ENCODE results near the gene NKX2-4. TPM values are rescaled to one million over a fixed set of nuclear protein-coding genes. Genes with fewer than 3 reads are reported as not detected.
A peak's percentile ranks its signal among the peaks of the same experiment; 100 is the strongest.

Gene NKX2-4
- total RNA-seq, 1 donor = not detected

DNA sequence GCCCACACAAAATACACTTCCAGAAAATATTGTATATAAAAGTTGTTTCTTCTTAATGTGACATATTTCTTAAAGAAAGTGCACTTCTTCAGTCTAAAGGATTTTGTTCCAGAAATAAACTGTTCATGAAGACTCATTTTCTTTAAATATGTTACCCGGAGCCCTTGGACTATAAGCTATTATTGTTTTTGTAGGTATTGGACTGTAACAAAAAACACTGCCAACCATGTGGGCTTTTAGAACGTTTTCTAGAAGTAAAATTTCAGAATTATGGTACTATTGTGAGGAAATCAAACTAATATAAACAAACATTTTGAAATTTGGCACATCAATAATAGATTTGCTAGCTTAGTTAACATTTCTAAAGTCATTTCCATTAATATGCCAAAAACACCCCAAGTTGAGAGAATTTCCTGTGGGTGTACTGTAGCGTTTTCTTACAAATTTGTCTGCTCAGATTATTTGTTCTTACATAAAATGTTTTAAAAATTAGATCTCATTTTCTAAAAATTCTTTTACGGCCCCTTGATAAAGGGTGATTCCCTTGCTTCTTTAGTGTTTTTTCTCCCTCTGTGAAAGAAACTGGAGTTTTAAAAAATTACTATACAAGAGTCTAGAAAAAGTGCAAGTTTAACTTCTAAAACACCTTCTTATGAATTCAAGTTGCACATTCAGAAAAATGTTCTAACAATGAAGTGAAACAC is 3.4 kb downstream of the NKX2-4 start:
- peak; percentile 81 for DNase-seq (ENCODE audit: insufficient read length, low spot score, missing footprints)
- Histone ChIP-seq H3K36me3 (ENCODE audit: insufficient read depth, low read length) (peaks cover 10% of the 10 kb centered on the region), H3K27ac (ENCODE audit: low read depth, low read length) (no peak overlapping the region), H3K27me3 (ENCODE audit: insufficient read depth, low read length) (peaks cover 78% of the 10 kb centered on the region), H3K4me2 (ENCODE audit: insufficient read depth, low read length) (no peak overlapping the region), H3K4me1 (ENCODE audit: insufficient read depth, low read length) (no peaks in the 10 kb centered on the region), H2AFZ (ENCODE audit: low read length) (no peak overlapping the region), H4K20me1 (ENCODE audit: insufficient read depth, low read length) (peaks cover 6% of the 10 kb centered on the region), H3K79me2 (ENCODE audit: insufficient read depth, low read length) (no peaks in the 10 kb centered on the region), H3K4me3 (ENCODE audit: insufficient read depth, low read length) (no peak overlapping the region), H3K9me3 (ENCODE audit: low read depth, low read length) (no peaks in the 10 kb centered on the region)
- TF ChIP-seq, protein P1, sequence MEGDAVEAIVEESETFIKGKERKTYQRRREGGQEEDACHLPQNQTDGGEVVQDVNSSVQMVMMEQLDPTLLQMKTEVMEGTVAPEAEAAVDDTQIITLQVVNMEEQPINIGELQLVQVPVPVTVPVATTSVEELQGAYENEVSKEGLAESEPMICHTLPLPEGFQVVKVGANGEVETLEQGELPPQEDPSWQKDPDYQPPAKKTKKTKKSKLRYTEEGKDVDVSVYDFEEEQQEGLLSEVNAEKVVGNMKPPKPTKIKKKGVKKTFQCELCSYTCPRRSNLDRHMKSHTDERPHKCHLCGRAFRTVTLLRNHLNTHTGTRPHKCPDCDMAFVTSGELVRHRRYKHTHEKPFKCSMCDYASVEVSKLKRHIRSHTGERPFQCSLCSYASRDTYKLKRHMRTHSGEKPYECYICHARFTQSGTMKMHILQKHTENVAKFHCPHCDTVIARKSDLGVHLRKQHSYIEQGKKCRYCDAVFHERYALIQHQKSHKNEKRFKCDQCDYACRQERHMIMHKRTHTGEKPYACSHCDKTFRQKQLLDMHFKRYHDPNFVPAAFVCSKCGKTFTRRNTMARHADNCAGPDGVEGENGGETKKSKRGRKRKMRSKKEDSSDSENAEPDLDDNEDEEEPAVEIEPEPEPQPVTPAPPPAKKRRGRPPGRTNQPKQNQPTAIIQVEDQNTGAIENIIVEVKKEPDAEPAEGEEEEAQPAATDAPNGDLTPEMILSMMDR (IDR thresholded peaks at IDR 0.05; ENCODE audit: extremely low read depth, low read depth, low read length) = no peak

DNA sequence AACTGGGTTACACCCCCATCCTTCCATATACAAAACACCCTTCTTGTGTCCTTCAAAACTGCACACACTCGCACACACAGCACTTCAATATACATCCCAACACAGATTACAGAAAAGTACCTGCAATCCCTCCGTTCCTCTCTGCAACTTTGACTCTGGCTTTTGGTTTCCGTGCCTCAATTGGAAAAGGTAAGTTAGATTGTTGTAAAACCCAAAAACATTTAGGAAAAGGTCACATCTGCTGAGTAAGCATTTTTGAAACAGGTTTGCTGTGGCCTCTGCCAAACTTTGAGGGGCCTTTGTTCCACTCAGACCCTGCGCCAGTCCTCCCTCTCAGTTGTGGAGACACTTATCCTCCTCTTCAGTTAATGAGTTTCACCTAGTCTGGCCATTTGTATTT is 4.2 kb downstream of the NKX2-4 start:
- DNase-seq (ENCODE audit: insufficient read length, low spot score, missing footprints) = peak; percentile 67
- no peak overlapping the region for H3K4me3 ChIP-seq (ENCODE audit: insufficient read depth, low read length)
- peaks cover 6% of the 10 kb centered on the region for H4K20me1 ChIP-seq (ENCODE audit: insufficient read depth, low read length)
- H3K4me1 ChIP-seq (ENCODE audit: insufficient read depth, low read length) = no peaks in the 10 kb centered on the region
- no peak overlapping the region for H3K4me2 ChIP-seq (ENCODE audit: insufficient read depth, low read length)
- H3K9me3 ChIP-seq (ENCODE audit: low read depth, low read length) = no peaks in the 10 kb centered on the region
- no peak overlapping the region for H2AFZ ChIP-seq (ENCODE audit: low read length)
- peaks cover 13% of the 10 kb centered on the region for H3K36me3 ChIP-seq (ENCODE audit: insufficient read depth, low read length)
- TF ChIP-seq, protein P1 (IDR thresholded peaks at IDR 0.05; ENCODE audit: extremely low read depth, low read depth, low read length) = no peak
- peaks cover 70% of the 10 kb centered on the region for H3K27me3 ChIP-seq (ENCODE audit: insufficient read depth, low read length)
- no peak overlapping the region for H3K27ac ChIP-seq (ENCODE audit: low read depth, low read length)
- H3K79me2 ChIP-seq (ENCODE audit: insufficient read depth, low read length) = no peaks in the 10 kb centered on the region

DNA sequence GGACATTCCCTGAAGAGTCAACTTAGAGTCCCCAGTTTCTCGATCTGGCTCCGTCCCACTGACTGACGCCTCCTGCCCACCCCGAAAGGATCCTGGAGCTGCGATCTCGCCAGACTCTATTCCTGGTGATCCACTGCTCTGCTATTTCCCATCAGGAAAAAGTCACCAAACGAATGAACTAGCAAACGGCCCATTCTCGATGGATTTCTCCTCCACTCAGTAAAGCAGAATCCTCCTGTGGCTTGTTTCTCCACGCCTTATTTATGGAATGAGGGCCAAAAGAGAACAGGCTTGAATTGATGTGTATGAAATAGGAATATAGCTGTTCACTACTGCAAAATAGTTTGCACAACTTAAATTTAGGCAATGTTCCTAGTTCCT is 5.4 kb downstream of the NKX2-4 start:
- peaks cover 59% of the 10 kb centered on the region for H3K27me3 ChIP-seq (ENCODE audit: insufficient read depth, low read length)
- TF ChIP-seq, protein P1 (IDR thresholded peaks at IDR 0.05; ENCODE audit: extremely low read depth, low read depth, low read length) = no peak
- no peak overlapping the region for H3K4me3 ChIP-seq (ENCODE audit: insufficient read depth, low read length)
- H3K9me3 ChIP-seq (ENCODE audit: low read depth, low read length) = no peaks in the 10 kb centered on the region
- no peaks in the 10 kb centered on the region for H3K79me2 ChIP-seq (ENCODE audit: insufficient read depth, low read length)
- H3K4me1 ChIP-seq (ENCODE audit: insufficient read depth, low read length) = no peaks in the 10 kb centered on the region
- DNase-seq (ENCODE audit: insufficient read length, low spot score, missing footprints) = peak; percentile 66
- peaks cover 21% of the 10 kb centered on the region for H3K36me3 ChIP-seq (ENCODE audit: insufficient read depth, low read length)
- H2AFZ ChIP-seq (ENCODE audit: low read length) = no peak overlapping the region
- H3K4me2 ChIP-seq (ENCODE audit: insufficient read depth, low read length) = no peak overlapping the region
- H4K20me1 ChIP-seq (ENCODE audit: insufficient read depth, low read length) = peaks cover 6% of the 10 kb centered on the region
- H3K27ac ChIP-seq (ENCODE audit: low read depth, low read length) = no peak overlapping the region

DNA sequence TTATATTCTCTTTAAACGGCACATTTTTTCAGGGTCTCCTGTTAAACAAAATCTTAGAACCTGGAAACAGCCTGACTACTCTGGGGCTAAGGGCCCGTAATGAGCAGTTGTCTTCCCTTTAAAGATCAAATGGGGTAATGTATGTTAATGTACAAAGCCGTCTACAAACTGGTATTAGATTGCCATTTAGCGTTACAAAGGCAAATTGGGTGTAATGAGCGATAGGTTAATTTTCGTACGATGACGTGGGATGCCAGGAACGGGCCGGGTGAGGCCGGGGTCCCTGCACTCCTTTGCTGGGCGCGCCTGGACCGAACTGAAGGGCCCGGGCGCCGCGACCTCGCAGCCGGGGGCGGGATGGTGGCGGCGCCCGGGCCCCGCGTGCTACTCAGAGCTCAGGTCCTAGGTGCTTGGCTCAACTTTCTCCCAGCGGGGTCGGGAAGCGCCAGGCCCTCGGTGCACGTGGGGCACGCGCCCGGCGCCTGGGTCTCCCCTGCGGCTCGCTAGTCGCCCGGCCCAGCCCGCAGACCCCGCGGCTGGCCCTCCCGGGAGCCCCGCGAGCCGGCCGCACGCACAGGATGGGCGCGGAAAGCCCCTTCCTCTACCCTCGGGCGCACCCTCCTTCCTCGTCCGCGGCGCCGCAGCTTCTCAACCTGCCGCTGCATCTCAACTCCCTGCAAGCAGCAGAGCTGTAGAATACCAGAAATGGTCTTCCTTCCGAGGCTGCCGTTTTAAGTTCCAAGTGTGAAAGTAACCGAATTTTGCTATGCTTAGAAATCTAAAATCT is 5.9 kb downstream of the NKX2-4 start:
- Histone ChIP-seq H3K36me3 (ENCODE audit: insufficient read depth, low read length) (peaks cover 26% of the 10 kb centered on the region), H3K4me3 (ENCODE audit: insufficient read depth, low read length) (no peak overlapping the region), H3K4me1 (ENCODE audit: insufficient read depth, low read length) (no peaks in the 10 kb centered on the region), H3K4me2 (ENCODE audit: insufficient read depth, low read length) (no peak overlapping the region), H2AFZ (ENCODE audit: low read length) (no peak overlapping the region), H3K27ac (ENCODE audit: low read depth, low read length) (no peak overlapping the region), H3K9me3 (ENCODE audit: low read depth, low read length) (no peaks in the 10 kb centered on the region), H4K20me1 (ENCODE audit: insufficient read depth, low read length) (peaks cover 6% of the 10 kb centered on the region), H3K27me3 (ENCODE audit: insufficient read depth, low read length) (peaks cover 54% of the 10 kb centered on the region), H3K79me2 (ENCODE audit: insufficient read depth, low read length) (no peaks in the 10 kb centered on the region)
- TF ChIP-seq, protein P1 (IDR thresholded peaks at IDR 0.05; ENCODE audit: extremely low read depth, low read depth, low read length) = no peak
- DNase-seq (ENCODE audit: insufficient read length, low spot score, missing footprints) = peak; percentile 58

All from osteoblast (primary cell).